ENCODE measurements around the gene AKR1C8.

- TF ChIP-seq CTCF (IDR thresholded peaks at IDR 0.05; ENCODE audit: insufficient read depth, low read depth, low read length) (no peak), EZH2 (IDR thresholded peaks at IDR 0.05; ENCODE audit: insufficient read depth, low read length) (no peak)
Measured at GRCh38 chr10:5143137-5143536, 41.8 kb downstream of the AKR1C8 start.
